HEK293 (cell line): ENCODE data around the gene KIR3DL1.
"Not testable (repeated sequence)": the region's sequence is repeated elsewhere in the genome, so short reads cannot be mapped to it uniquely, and the experiment has no call there.

Experiments
- CTCF ChIA-PET: fragments of 350-600 bp; formaldehyde crosslinking; extraction: SDS; loops from one replicate; lab custom pipeline; 2021; ENCODE audit warnings: antibody characterized with exemption; lab: Yijun Ruan, JAX
- POLR2A ChIA-PET: fragments of 300-600 bp; formaldehyde crosslinking; extraction: SDS; loops from one replicate; lab custom pipeline; 2020; ENCODE audit warnings: antibody characterized with exemption, inconsistent platforms; lab: Yijun Ruan, JAX
- H3K27ac ChIP-seq: fragments of 200-500 bp; sonication (Bioruptor generic); 2 replicates; pipeline ENCODE4 v1.5.1; 2014; ENCODE audit warnings: low read depth, low read length, control low read depth, inconsistent platforms; ENCODE audit errors: extremely low read depth
- H3K36me3 ChIP-seq, 2 experiments: fragments of 200-500 bp in 1 of 2; sonication (Bioruptor generic) in 1 of 2; 1 replicate in 1 of 2; 2 replicates in 1 of 2; pipeline ENCODE4 v1.5.1; 2014 to 2017; ENCODE audit warnings: inconsistent platforms in 2 of 2, low read length in 2 of 2; ENCODE audit not compliant: control insufficient read depth in 2 of 2, insufficient read depth in 1 of 2
- H3K4me1 ChIP-seq: fragments of 200-500 bp; sonication (Bioruptor generic); 2 replicates; pipeline ENCODE4 v1.5.1; 2014; ENCODE audit warnings: mild to moderate bottlenecking, low read length, inconsistent platforms; ENCODE audit not compliant: control insufficient read depth, insufficient read depth
- H3K4me3 ChIP-seq: 2 replicates; pipeline ENCODE4 v1.5.1; 2011; ENCODE audit warnings: low read depth, mild to moderate bottlenecking, control low read depth, low read length, moderate library complexity
- H3K9me3 ChIP-seq: fragments of 200-500 bp; sonication (Bioruptor generic); 2 replicates; pipeline ENCODE4 v1.5.1; 2014; ENCODE audit warnings: low read depth, low read length, inconsistent platforms; ENCODE audit not compliant: control insufficient read depth, insufficient read depth
- HOXD13 ChIP-seq: sonication (generic); formaldehyde crosslinking; IDR thresholded peaks from 2 replicates; pipeline ENCODE4 v1.8.0; 2022; ENCODE audit warnings: missing genetic modification reagents, borderline replicate concordance
- MZF1 ChIP-seq: fragments of 450-650 bp; formaldehyde crosslinking; IDR thresholded peaks from 2 replicates; pipeline ENCODE4 v1.5.1; 2017; ENCODE audit warnings: missing biosample characterization, missing genetic modification characterization, borderline replicate concordance
- PRDM10 ChIP-seq: fragments of 450-650 bp; formaldehyde crosslinking; IDR thresholded peaks from 2 replicates; pipeline ENCODE4 v1.5.1; 2016; ENCODE audit warnings: missing biosample characterization, missing genetic modification characterization
- PRDM4 ChIP-seq: fragments of 450-650 bp; formaldehyde crosslinking; IDR thresholded peaks from 2 replicates; pipeline ENCODE4 v1.5.1; 2017; ENCODE audit warnings: missing biosample characterization, missing genetic modification characterization
- REST ChIP-seq: fragments of 450-650 bp; formaldehyde crosslinking; IDR thresholded peaks from 2 replicates; pipeline ENCODE4 v1.5.1; 2016; ENCODE audit warnings: missing biosample characterization, missing genetic modification characterization
- SP2 ChIP-seq: fragments of 450-650 bp; formaldehyde crosslinking; IDR thresholded peaks from 2 replicates; pipeline ENCODE4 v1.5.1; 2016; ENCODE audit warnings: missing biosample characterization, missing genetic modification characterization
- WT1 ChIP-seq: fragments of 450-650 bp; formaldehyde crosslinking; IDR thresholded peaks from 2 replicates; pipeline ENCODE4 v1.5.1; 2016; ENCODE audit warnings: missing biosample characterization, missing genetic modification characterization
- ZEB2 ChIP-seq: fragments of 450-650 bp; formaldehyde crosslinking; IDR thresholded peaks from 2 replicates; pipeline ENCODE4 v1.5.1; 2016; ENCODE audit warnings: missing biosample characterization, missing genetic modification characterization
- ZNF398 ChIP-seq: fragments of 450-650 bp; formaldehyde crosslinking; IDR thresholded peaks from 2 replicates; pipeline ENCODE4 v1.5.1; 2017; ENCODE audit warnings: missing biosample characterization, missing genetic modification characterization
- ZNF416 ChIP-seq: fragments of 450-650 bp; formaldehyde crosslinking; IDR thresholded peaks from 2 replicates; pipeline ENCODE4 v1.5.1; 2016; ENCODE audit warnings: missing biosample characterization, missing genetic modification characterization
- ZNF560 ChIP-seq: fragments of 450-650 bp; formaldehyde crosslinking; IDR thresholded peaks from 2 replicates; pipeline ENCODE4 v1.5.1; 2017; ENCODE audit warnings: missing biosample characterization, missing genetic modification characterization, borderline replicate concordance
- ZNF626 ChIP-seq: fragments of 450-650 bp; sonication (Bioruptor Pico); formaldehyde crosslinking; IDR thresholded peaks from 2 replicates; pipeline ENCODE4 v1.5.1; 2018; ENCODE audit warnings: missing biosample characterization, missing genetic modification characterization, inconsistent platforms
- TF ChIP-seq, protein P1 (sequence below): fragments of 450-650 bp; formaldehyde crosslinking; conservative IDR thresholded peaks from 2 replicates; pipeline ENCODE4 v1.5.1; 2016; ENCODE audit warnings: low read depth, missing biosample characterization, missing genetic modification characterization

KIR3DL1 gene

DNA sequence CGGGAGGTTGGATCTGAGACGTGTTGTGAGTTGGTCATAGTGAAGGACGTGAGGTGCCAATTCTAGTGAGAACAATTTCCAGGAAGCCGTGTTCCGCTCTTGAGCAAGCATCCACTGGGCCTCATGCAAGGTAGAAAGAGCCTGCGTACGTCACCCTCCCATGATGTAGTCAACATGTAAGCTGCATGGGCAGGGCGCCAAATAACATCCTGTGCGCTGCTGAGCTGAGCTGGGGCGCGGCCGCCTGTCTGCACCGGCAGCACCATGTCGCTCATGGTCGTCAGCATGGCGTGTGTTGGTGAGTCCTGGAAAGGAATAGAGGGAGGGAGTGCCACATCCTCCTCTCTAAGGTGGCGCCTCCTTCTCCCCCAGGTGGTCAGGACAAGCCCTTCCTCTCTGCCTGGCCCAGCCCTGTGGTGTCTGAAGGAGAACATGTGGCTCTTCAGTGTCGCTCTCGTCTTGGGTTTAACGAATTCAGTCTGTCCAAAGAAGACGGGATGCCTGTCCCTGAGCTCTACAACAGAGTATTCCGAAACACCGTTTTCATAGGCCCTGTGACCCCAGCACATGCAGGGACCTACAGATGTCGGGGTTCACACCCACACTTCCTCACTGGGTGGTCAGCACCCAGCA is 30.1 kb upstream of the KIR3DL1 start:
- H3K4me1 ChIP-seq, H3K36me3 ChIP-seq, POLR2A ChIA-PET, H3K4me3 ChIP-seq, H3K9me3 ChIP-seq, CTCF ChIA-PET, H3K27ac ChIP-seq: not testable (repeated sequence)

DNA sequence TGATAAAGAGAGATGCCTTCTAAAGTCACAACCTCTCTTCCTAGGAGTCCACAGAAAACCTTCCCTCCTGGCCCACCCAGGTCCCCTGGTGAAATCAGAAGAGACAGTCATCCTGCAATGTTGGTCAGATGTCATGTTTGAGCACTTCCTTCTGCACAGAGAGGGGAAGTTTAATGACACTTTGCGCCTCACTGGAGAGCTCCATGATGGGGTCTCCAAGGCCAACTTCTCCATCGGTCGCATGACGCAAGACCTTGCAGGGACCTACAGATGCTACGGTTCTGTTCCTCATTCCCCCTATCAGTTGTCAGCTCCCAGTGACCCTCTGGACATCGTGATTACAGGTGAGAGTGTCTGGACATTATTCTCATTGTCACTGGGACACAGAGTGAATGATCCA is 28.1 kb upstream of the KIR3DL1 start:
- H3K27ac ChIP-seq, H3K4me3 ChIP-seq, POLR2A ChIA-PET, H3K36me3 ChIP-seq, H3K4me1 ChIP-seq, H3K9me3 ChIP-seq, CTCF ChIA-PET: not testable (repeated sequence)

GRCh38 chr19:54790711-54791110 is 25.6 kb upstream of the KIR3DL1 start:
- ChIA-PET POLR2A (no interaction called here), CTCF (no interaction called here)
- H3K9me3 ChIP-seq: no peaks in the 10 kb centered on the region
- no peak overlapping the region for H3K27ac ChIP-seq
- H3K36me3 ChIP-seq: no peaks in the 10 kb centered on the region
- H3K4me3 ChIP-seq: no peak overlapping the region
- no peaks in the 10 kb centered on the region for H3K4me1 ChIP-seq
- TF ChIP-seq ZNF398 (tag by site-specific recombination) (no peak), SP2 (tag by site-specific recombination) (no peak), ZNF560 (tag by site-specific recombination) (no peak), ZNF626 (tag by site-specific recombination) (no peak), MZF1 (tag by site-specific recombination) (no peak), PRDM4 (tag by site-specific recombination) (no peak), ZEB2 (tag by site-specific recombination) (no peak), WT1 (tag by site-specific recombination) (no peak), ZNF416 (tag by site-specific recombination) (no peak), PRDM10 (tag by site-specific recombination) (no peak), REST (no peak), HOXD13 (CRISPR knock-in tag) (no peak)
- TF ChIP-seq, protein P1, sequence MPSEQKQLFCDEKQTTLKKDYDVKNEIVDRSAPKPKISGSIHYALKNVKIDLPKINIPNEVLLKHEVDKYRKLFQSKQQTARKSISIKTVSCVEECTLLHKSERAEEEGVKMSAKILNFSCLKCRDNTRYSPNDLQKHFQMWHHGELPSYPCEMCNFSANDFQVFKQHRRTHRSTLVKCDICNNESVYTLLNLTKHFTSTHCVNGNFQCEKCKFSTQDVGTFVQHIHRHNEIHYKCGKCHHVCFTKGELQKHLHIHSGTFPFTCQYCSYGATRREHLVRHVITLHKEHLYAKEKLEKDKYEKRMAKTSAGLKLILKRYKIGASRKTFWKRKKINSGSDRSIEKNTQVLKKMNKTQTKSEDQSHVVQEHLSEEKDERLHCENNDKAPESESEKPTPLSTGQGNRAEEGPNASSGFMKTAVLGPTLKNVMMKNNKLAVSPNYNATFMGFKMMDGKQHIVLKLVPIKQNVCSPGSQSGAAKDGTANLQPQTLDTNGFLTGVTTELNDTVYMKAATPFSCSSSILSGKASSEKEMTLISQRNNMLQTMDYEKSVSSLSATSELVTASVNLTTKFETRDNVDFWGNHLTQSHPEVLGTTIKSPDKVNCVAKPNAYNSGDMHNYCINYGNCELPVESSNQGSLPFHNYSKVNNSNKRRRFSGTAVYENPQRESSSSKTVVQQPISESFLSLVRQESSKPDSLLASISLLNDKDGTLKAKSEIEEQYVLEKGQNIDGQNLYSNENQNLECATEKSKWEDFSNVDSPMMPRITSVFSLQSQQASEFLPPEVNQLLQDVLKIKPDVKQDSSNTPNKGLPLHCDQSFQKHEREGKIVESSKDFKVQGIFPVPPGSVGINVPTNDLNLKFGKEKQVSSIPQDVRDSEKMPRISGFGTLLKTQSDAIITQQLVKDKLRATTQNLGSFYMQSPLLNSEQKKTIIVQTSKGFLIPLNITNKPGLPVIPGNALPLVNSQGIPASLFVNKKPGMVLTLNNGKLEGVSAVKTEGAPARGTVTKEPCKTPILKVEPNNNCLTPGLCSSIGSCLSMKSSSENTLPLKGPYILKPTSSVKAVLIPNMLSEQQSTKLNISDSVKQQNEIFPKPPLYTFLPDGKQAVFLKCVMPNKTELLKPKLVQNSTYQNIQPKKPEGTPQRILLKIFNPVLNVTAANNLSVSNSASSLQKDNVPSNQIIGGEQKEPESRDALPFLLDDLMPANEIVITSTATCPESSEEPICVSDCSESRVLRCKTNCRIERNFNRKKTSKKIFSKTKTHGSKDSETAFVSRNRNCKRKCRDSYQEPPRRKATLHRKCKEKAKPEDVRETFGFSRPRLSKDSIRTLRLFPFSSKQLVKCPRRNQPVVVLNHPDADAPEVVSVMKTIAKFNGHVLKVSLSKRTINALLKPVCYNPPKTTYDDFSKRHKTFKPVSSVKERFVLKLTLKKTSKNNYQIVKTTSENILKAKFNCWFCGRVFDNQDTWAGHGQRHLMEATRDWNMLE (tag by site-specific recombination): no peak
